ENCODE measurements around the gene ADGRB3.

ADGRB3 gene

DNA sequence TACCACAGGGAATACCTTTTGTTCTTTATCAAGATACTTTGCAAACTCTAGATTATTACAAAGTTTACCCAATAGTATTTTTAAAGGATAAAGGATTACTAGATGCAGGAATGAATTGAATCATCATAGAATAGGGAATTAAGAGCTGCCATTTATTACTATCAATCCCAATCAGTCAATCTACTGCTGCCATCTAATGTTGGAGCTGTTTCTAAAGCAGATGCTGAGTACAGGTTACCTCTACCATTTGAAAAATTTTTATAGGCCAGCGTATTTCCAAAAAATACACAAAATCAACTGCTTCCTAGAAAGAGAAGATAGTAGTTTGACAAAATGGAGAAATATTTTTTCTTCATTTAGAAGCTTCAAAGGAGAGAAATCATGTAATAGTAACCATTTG, 520.4 kb downstream of the ADGRB3 start:
- no peak overlapping the region for H3K4me3 ChIP-seq
- no peaks in the 10 kb centered on the region for H3K27me3 ChIP-seq
- TF ChIP-seq Cebpa-rat (IDR thresholded peaks at IDR 0.05) = no peak

GRCh38 chr6:69162811-69163210, 527.7 kb downstream of the ADGRB3 start:
- no peak for TF ChIP-seq Cebpa-rat (IDR thresholded peaks at IDR 0.05)
- Histone ChIP-seq H4K20me1 (no peaks in the 10 kb centered on the region), H3K9ac (no peak overlapping the region), H3K4me3 (no peak overlapping the region), H3K36me3 (no peaks in the 10 kb centered on the region), H3K9me3 (no peaks in the 10 kb centered on the region), H3K27ac (no peak overlapping the region), H3K27me3 (no peaks in the 10 kb centered on the region), H3K4me2 (no peak overlapping the region), H3K4me1 (no peaks in the 10 kb centered on the region)

More for the DNA sequence above, 520.4 kb downstream of the ADGRB3 start:
- Histone ChIP-seq H3K27ac (no peak overlapping the region), H4K20me1 (no peaks in the 10 kb centered on the region), H3K9me3 (no peaks in the 10 kb centered on the region), H3K4me1 (no peaks in the 10 kb centered on the region), H3K9ac (no peak overlapping the region), H3K36me3 (no peaks in the 10 kb centered on the region), H3K4me2 (no peak overlapping the region)

GRCh38 chr6:69164564-69165229, 529.6 kb downstream of the ADGRB3 start:
- Histone ChIP-seq H3K4me1 (no peaks in the 10 kb centered on the region), H3K9ac (no peak overlapping the region), H3K36me3 (no peaks in the 10 kb centered on the region), H3K9me3 (no peaks in the 10 kb centered on the region), H3K27me3 (no peaks in the 10 kb centered on the region), H3K27ac (no peak overlapping the region), H4K20me1 (no peaks in the 10 kb centered on the region), H3K4me2 (no peak overlapping the region), H3K4me3 (no peak overlapping the region)
- no peak for TF ChIP-seq Cebpa-rat (IDR thresholded peaks at IDR 0.05)

DNA sequence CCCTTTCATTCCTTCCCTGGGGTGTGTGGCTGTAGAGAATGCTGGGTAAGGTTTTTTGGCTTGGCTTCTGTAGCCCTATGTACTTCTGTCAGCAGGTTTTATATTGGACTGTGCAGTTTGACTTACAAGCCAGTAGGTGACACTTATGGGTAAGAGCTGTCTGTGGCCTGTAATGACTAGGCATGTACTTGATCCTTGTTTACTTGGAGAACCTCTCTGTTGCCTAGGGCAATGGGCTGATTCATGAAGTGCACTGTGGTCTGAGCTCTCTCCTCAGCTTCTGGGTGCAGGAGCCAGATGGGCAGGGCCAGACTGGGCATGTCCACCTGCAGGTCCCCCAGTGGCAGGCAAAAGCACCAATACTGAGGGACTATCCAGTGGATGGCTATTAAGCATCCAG, 544.6 kb downstream of the ADGRB3 start:
- H3K4me1 ChIP-seq = no peaks in the 10 kb centered on the region
- H4K20me1 ChIP-seq = no peaks in the 10 kb centered on the region
- no peaks in the 10 kb centered on the region for H3K27me3 ChIP-seq
- no peak overlapping the region for H3K4me3 ChIP-seq
- TF ChIP-seq Cebpa-rat (IDR thresholded peaks at IDR 0.05) = no peak
- H3K9me3 ChIP-seq = no peaks in the 10 kb centered on the region
- H3K4me2 ChIP-seq = no peak overlapping the region
- H3K36me3 ChIP-seq = no peaks in the 10 kb centered on the region
- H3K27ac ChIP-seq = no peak overlapping the region
- no peak overlapping the region for H3K9ac ChIP-seq

GRCh38 chr6:69180361-69181067, 545.4 kb downstream of the ADGRB3 start:
- no peak overlapping the region for H3K27ac ChIP-seq
- H3K9me3 ChIP-seq = no peaks in the 10 kb centered on the region
- H3K4me3 ChIP-seq = no peak overlapping the region
- no peaks in the 10 kb centered on the region for H3K36me3 ChIP-seq
- H3K27me3 ChIP-seq = no peaks in the 10 kb centered on the region
- no peak overlapping the region for H3K4me2 ChIP-seq
- no peak for TF ChIP-seq Cebpa-rat (IDR thresholded peaks at IDR 0.05)
- no peak overlapping the region for H3K9ac ChIP-seq
- H3K4me1 ChIP-seq = no peaks in the 10 kb centered on the region
- H4K20me1 ChIP-seq = no peaks in the 10 kb centered on the region

DNA sequence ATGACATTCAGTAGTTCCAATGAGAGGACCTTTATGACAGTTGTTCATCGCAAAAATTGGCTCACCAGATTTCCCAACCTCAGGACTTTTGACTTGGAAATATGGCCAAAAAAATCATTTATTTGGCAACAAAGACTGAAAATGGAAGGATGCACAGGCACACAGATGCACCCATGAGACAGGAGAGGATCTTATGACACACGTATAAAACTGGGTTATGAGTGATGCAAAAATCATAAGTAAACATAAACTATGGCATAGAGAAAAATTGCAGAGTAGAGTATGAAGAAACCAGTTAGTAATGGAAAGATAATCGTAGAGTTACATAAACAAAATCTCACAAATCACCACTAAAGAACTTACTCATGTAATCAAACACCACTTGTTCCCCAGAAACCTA, 546.9 kb downstream of the ADGRB3 start:
- Histone ChIP-seq H3K4me2 (no peak overlapping the region), H3K4me1 (no peaks in the 10 kb centered on the region), H3K27ac (no peak overlapping the region), H3K36me3 (no peaks in the 10 kb centered on the region), H4K20me1 (no peaks in the 10 kb centered on the region), H3K27me3 (no peaks in the 10 kb centered on the region), H3K9ac (no peak overlapping the region), H3K9me3 (no peaks in the 10 kb centered on the region), H3K4me3 (no peak overlapping the region)
- TF ChIP-seq Cebpa-rat (IDR thresholded peaks at IDR 0.05) = no peak

DNA sequence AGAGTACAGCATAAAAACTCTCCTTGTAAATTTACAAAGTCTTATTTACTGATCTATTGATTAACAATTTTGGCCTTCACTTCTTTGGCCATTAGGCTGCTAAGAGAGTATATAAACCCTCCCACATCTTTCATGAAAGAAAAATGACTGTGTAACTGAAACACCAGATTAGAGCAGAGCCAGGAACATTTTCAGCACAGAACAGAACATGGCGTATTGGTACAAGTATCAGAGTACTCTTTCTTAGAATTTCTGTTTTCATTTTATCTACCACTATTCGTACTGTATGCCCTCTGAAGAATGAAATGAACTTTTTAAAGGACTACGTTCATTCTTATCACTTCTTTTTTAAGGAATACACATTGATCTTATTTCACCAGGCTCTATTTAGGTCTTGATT, 550.2 kb downstream of the ADGRB3 start:
- Histone ChIP-seq H3K9me3 (no peaks in the 10 kb centered on the region), H3K4me2 (no peak overlapping the region), H3K4me3 (no peak overlapping the region), H3K27me3 (no peaks in the 10 kb centered on the region), H4K20me1 (no peaks in the 10 kb centered on the region), H3K27ac (no peak overlapping the region), H3K4me1 (no peaks in the 10 kb centered on the region), H3K9ac (no peak overlapping the region), H3K36me3 (no peaks in the 10 kb centered on the region)
- no peak for TF ChIP-seq Cebpa-rat (IDR thresholded peaks at IDR 0.05)

DNA sequence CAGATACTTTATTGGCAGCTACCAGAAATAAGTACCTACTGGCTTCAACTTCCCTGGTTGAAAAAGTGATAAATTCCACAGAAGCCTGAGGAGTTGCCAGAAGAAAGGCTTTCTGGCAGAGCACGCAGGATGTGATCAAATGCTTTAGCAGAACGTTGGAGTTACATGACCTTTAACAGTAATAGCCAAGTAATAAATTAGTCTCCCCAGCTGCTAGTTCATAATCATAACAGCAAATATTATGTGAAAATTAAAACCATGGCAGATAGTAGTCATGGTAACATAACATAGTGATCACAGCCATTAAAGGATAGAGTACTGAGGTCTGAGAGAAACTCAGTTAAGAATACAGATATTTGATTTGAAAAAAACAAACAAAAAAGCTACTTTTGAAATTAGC, 567.7 kb downstream of the ADGRB3 start:
- H3K27me3 ChIP-seq = no peaks in the 10 kb centered on the region
- no peak overlapping the region for H3K4me2 ChIP-seq
- no peaks in the 10 kb centered on the region for H3K36me3 ChIP-seq
- H3K27ac ChIP-seq = no peak overlapping the region
- no peaks in the 10 kb centered on the region for H3K4me1 ChIP-seq
- H3K9ac ChIP-seq = no peak overlapping the region
- TF ChIP-seq Cebpa-rat (IDR thresholded peaks at IDR 0.05) = no peak
- no peaks in the 10 kb centered on the region for H4K20me1 ChIP-seq
- no peaks in the 10 kb centered on the region for H3K9me3 ChIP-seq
- no peak overlapping the region for H3K4me3 ChIP-seq

- H3K4me1 ChIP-seq = no peaks in the 10 kb centered on the region
- H3K4me2 ChIP-seq = no peak overlapping the region
- H3K27me3 ChIP-seq = no peaks in the 10 kb centered on the region
- H3K36me3 ChIP-seq = no peaks in the 10 kb centered on the region
- H4K20me1 ChIP-seq = no peaks in the 10 kb centered on the region
- H3K4me3 ChIP-seq = no peak overlapping the region
- H3K9ac ChIP-seq = no peak overlapping the region
- TF ChIP-seq Cebpa-rat (IDR thresholded peaks at IDR 0.05) = no peak
- H3K9me3 ChIP-seq = no peaks in the 10 kb centered on the region
- no peak overlapping the region for H3K27ac ChIP-seq
Measured at GRCh38 chr6:69216127-69216526, 581.0 kb downstream of the ADGRB3 start.

DNA sequence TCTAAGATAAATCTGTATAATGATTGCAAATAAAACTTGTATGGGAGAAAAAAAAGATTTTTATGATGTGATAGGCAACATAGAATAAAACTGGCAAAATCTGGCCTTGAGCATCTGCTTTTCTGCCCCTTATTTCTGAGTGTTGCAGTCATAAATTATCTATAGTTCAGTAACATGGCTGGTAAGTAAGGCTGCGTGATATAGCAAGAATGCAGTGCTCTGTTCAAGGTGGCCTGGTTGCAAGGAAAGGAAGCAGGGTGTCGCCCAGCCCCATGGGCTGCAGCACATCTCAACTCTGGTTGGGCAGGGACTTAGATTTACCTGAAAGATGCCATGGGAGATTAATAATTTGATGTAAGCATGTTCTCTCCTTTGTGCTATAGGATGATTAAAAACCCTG, 582.3 kb downstream of the ADGRB3 start:
- no peaks in the 10 kb centered on the region for H3K4me1 ChIP-seq
- H3K4me3 ChIP-seq = no peak overlapping the region
- H3K4me2 ChIP-seq = no peak overlapping the region
- H3K9me3 ChIP-seq = no peaks in the 10 kb centered on the region
- H3K27ac ChIP-seq = no peak overlapping the region
- no peaks in the 10 kb centered on the region for H3K27me3 ChIP-seq
- TF ChIP-seq Cebpa-rat (IDR thresholded peaks at IDR 0.05) = no peak
- H3K9ac ChIP-seq = no peak overlapping the region
- H4K20me1 ChIP-seq = no peaks in the 10 kb centered on the region
- H3K36me3 ChIP-seq = no peaks in the 10 kb centered on the region

All from BLaER1 (cell line).